ACC112 (cell line): ENCODE measurements around the gene STRIP1.

Experiments used
- H2AFZ ChIP-seq: fragments of 200-600 bp; sonication (generic); one replicate; pipeline ENCODE4 v1.6.0; 2017; ENCODE audit warnings: antibody characterized with exemption, low read length; ENCODE audit not compliant: unreplicated experiment
- H3K27ac ChIP-seq: fragments of 200-600 bp; sonication (generic); 2 replicates; pipeline ENCODE4 v1.5.1; 2014; ENCODE audit warnings: low read depth, mild to moderate bottlenecking, antibody characterized with exemption, low read length, moderate library complexity
- H3K27me3 ChIP-seq: fragments of 200-600 bp; sonication (generic); 2 replicates; pipeline ENCODE4 v1.6.1; 2014; ENCODE audit warnings: mild to moderate bottlenecking, antibody characterized with exemption, low read length, moderate library complexity, mixed read lengths; ENCODE audit not compliant: insufficient read depth
- H3K36me3 ChIP-seq: fragments of 200-600 bp; sonication (generic); 2 replicates; pipeline ENCODE4 v1.6.1; 2016; ENCODE audit warnings: mild to moderate bottlenecking, antibody characterized with exemption, low read length, moderate library complexity, mixed read lengths; ENCODE audit not compliant: insufficient read depth
- H3K4me1 ChIP-seq: fragments of 200-600 bp; sonication (generic); one replicate; pipeline ENCODE4 v1.6.1; 2016; ENCODE audit warnings: low read length, mixed read lengths; ENCODE audit not compliant: insufficient read depth, unreplicated experiment, control insufficient read depth
- H3K4me3 ChIP-seq: fragments of 200-600 bp; sonication (generic); 2 replicates; pipeline ENCODE4 v1.5.1; 2014; ENCODE audit warnings: mild to moderate bottlenecking, low read depth, low read length
- H3K79me2 ChIP-seq: fragments of 200-600 bp; sonication (generic); one replicate; pipeline ENCODE4 v1.6.0; 2016; ENCODE audit warnings: low read length; ENCODE audit not compliant: control insufficient read depth, unreplicated experiment, insufficient read depth

The STRIP1 gene

DNA sequence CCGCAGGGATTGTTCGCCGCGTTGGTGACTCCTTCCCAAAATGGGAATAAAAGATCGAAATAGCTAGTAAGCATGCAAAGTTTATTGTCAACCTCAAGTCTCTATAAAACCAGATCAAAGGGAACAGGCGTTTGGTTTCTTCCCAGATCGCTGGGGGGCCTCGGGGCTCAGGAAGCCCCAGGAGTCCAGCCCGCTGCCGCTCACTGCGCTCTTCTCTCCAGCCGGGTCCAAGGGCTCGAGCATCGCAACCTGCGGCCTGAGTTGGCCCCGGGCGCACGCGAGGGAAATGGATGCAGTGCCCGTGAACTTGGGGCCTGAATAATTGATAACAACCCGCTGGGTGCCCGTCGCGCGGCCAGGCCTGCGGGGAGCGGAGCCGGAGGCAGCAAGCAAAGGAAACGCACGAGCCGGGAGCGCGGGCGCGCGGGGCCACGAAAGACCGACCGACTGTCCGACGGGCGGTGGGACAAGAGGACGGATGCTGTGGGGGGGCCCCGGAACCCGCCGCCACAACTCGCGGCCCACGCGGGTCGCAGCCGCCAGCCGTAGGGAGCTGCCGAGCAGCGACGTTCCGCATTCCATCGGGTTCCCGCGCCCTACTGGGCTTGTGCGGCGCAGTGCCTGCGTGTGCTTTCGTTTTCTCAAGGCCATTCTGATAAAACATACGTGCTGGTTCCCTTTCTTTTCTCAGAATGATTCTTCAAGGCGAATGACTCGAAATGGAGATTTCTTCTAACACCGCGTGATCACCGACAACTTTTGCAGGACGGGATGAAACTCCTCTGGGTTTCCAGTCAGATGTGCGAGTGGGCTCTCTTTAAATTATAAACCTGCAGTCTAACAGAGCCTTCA is 50.0 kb downstream of the STRIP1 start:
- no peak overlapping the region for H3K27ac ChIP-seq
- no peaks in the 10 kb centered on the region for H3K36me3 ChIP-seq
- H2AFZ ChIP-seq, result peak overlapping the region; percentile 90
- H3K4me1 ChIP-seq, result no peaks in the 10 kb centered on the region
- H3K4me3 ChIP-seq, result peak overlapping the region; percentile 84
- H3K79me2 ChIP-seq, result no peaks in the 10 kb centered on the region
- peaks cover 27% of the 10 kb centered on the region for H3K27me3 ChIP-seq

GRCh38 chr1:110085671-110086070 is 51.2 kb downstream of the STRIP1 start:
- no peaks in the 10 kb centered on the region for H3K4me1 ChIP-seq
- no peak overlapping the region for H3K27ac ChIP-seq
- H3K27me3 ChIP-seq, result peaks cover 27% of the 10 kb centered on the region
- H3K79me2 ChIP-seq, result no peaks in the 10 kb centered on the region
- no peak overlapping the region for H2AFZ ChIP-seq
- H3K36me3 ChIP-seq, result no peaks in the 10 kb centered on the region
- no peak overlapping the region for H3K4me3 ChIP-seq

DNA sequence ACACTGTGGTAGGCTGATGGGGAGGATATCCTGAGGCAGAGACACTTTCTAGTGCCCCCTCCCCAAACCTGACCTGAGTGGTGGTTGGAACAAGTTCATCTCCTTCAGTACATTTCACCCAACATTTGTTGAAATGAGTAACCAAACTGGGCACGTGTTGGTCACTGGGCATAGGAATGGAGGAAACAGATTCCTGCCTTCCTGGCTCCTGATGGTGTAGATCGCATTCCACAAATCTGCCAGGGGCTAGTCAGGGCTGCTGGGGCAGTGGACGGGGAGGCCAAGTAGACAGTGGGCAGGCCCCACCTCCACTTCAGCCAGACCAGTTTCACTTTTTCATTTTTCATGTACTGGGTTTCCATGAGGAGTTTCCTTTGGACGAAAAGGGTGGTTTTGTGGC is 52.5 kb downstream of the STRIP1 start:
- Histone ChIP-seq H3K36me3 (no peaks in the 10 kb centered on the region), H3K4me3 (no peak overlapping the region), H3K4me1 (no peaks in the 10 kb centered on the region), H2AFZ (no peak overlapping the region), H3K79me2 (no peaks in the 10 kb centered on the region), H3K27me3 (peaks cover 27% of the 10 kb centered on the region), H3K27ac (no peak overlapping the region)

DNA sequence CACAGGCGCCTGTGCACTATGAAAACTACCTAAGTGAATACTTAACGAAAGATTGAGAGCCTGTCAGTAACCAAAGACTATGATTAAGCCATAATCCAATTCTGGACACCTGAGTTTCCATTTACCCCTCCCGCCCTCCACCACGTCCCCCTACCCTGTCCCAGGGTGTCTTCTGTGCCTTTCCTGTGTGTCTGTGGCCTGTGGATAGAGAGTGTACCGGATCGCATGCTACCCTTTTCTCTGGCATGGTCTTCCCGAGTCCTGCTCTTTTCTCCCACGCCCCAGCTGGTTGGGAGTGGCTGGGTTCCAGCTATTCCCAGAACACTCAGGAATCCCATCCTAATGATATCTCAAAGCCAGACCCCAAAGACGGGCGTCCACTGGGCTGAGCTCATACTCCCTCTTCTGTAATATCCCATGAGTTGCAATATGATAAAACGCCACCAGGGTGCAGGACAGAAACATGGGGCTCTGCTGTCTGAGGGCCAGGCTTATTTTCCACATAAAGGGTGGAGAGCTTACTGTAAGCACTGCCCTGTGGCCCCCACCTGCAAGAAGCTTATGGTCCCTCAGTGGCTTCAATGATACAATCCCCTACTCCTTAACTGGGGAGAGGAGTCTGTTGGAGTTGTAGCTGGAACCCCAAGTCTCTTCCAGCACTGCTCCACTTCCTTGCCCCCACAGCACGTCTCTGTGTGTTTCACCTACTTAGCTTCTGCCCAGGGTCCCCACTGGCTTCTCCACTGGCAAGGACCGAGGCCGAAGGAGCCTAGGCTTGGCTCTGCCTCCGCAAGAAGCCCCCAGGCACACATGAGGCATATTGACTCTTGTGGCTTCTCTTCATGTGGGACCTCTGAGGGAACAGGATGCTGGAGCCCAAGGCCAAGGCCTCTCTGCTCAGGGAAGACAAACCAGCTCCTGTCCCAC is 53.7 kb downstream of the STRIP1 start:
- Histone ChIP-seq H3K4me3 (no peak overlapping the region), H3K36me3 (no peaks in the 10 kb centered on the region), H3K27ac (no peak overlapping the region), H2AFZ (no peak overlapping the region), H3K27me3 (peaks cover 20% of the 10 kb centered on the region), H3K4me1 (no peaks in the 10 kb centered on the region), H3K79me2 (no peaks in the 10 kb centered on the region)

- Histone ChIP-seq H3K27ac (no peak overlapping the region), H3K4me3 (no peak overlapping the region), H3K79me2 (no peaks in the 10 kb centered on the region), H2AFZ (no peak overlapping the region), H3K27me3 (peaks cover 14% of the 10 kb centered on the region), H3K36me3 (no peaks in the 10 kb centered on the region), H3K4me1 (no peaks in the 10 kb centered on the region)
Measured at GRCh38 chr1:110088739-110089316, 54.4 kb downstream of the STRIP1 start.

DNA sequence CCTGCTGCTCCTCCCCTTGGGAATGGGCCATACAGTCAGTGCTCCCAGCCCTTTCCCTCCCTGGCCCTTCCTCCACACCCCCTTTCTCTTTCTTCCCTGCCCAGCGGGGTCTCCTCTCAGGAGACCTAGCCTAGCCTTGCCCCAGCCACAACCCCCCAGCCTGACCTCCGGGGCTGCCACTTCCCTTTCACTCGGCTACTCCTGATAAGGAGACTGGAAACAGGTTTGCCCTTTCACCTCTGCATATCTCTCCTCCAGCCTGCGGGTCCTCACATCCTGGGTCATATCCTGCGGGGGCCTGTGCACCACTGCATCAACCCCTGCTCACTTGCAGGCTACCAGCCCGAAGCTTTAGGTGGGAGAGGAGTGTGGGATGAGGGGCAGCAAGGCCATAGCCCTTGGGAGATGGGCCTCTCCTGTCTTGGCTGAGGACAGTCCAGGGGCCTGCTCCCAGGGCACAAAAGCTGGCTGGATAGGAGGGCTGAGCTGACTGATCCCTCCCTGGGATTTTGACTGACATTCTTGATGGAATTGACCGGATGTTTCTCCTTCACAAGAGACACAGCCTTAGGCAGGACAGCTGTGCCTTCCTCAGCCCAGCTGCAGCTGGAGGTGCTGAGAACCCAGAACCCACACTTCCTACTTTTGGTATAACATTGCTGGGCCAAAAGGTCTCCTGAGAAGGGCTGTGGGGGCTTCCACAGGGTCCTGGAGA is 55.3 kb downstream of the STRIP1 start:
- Histone ChIP-seq H3K27me3 (peaks cover 15% of the 10 kb centered on the region), H3K79me2 (no peaks in the 10 kb centered on the region), H3K4me1 (no peaks in the 10 kb centered on the region), H3K27ac (no peak overlapping the region), H3K36me3 (no peaks in the 10 kb centered on the region), H2AFZ (no peak overlapping the region), H3K4me3 (no peak overlapping the region)

DNA sequence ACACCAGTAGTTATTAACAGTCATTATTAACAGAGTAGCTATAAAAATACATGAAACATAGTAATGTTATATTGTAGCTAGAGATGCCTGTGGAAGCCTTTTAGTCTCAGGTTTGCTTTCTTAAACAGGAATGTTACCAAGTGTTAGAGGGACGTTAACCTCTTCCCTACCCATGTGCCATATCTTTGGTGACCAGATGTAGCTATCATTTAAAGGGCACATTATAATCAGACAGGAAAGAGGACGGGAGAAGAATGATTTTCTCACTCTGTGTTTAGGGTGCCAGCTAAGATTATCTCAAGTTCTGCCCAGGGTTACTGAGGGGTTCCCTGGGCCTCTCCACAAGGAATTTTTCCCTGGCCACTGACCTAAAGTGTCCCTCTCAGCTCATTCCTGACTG is 57.0 kb downstream of the STRIP1 start:
- no peak overlapping the region for H3K4me3 ChIP-seq
- H3K27ac ChIP-seq, result no peak overlapping the region
- H3K4me1 ChIP-seq, result no peaks in the 10 kb centered on the region
- H3K27me3 ChIP-seq, result peaks cover 12% of the 10 kb centered on the region
- H3K79me2 ChIP-seq, result no peaks in the 10 kb centered on the region
- H3K36me3 ChIP-seq, result no peaks in the 10 kb centered on the region
- H2AFZ ChIP-seq, result no peak overlapping the region

- no peaks in the 10 kb centered on the region for H3K4me1 ChIP-seq
- no peaks in the 10 kb centered on the region for H3K36me3 ChIP-seq
- no peak overlapping the region for H3K4me3 ChIP-seq
- H3K27me3 ChIP-seq, result peaks cover 12% of the 10 kb centered on the region
- no peaks in the 10 kb centered on the region for H3K79me2 ChIP-seq
- no peak overlapping the region for H3K27ac ChIP-seq
- H2AFZ ChIP-seq, result no peak overlapping the region
Measured at GRCh38 chr1:110091791-110092190, 57.4 kb downstream of the STRIP1 start.

DNA sequence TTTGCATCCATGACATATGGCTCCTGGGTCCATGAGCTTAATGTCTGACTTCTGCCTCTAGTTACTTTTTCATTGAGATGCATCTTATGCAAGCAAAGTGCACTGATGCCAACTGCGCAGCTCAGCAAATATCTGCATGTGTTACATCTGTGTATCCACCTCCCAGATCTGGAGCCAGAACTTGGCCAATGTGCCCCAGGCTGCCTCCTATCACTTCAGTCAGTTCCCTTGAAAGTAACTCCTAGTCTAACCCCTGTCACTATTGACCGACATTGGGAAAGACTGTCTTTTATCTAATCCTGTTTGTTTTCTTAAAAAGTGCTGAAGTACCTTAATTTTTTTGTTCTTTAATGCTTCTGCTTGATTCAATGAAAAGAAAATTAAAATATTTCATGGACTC is 58.6 kb downstream of the STRIP1 start:
- no peak overlapping the region for H3K4me3 ChIP-seq
- H3K27me3 ChIP-seq, result peaks cover 12% of the 10 kb centered on the region
- no peaks in the 10 kb centered on the region for H3K36me3 ChIP-seq
- no peak overlapping the region for H2AFZ ChIP-seq
- no peaks in the 10 kb centered on the region for H3K4me1 ChIP-seq
- H3K27ac ChIP-seq, result no peak overlapping the region
- H3K79me2 ChIP-seq, result no peaks in the 10 kb centered on the region

DNA sequence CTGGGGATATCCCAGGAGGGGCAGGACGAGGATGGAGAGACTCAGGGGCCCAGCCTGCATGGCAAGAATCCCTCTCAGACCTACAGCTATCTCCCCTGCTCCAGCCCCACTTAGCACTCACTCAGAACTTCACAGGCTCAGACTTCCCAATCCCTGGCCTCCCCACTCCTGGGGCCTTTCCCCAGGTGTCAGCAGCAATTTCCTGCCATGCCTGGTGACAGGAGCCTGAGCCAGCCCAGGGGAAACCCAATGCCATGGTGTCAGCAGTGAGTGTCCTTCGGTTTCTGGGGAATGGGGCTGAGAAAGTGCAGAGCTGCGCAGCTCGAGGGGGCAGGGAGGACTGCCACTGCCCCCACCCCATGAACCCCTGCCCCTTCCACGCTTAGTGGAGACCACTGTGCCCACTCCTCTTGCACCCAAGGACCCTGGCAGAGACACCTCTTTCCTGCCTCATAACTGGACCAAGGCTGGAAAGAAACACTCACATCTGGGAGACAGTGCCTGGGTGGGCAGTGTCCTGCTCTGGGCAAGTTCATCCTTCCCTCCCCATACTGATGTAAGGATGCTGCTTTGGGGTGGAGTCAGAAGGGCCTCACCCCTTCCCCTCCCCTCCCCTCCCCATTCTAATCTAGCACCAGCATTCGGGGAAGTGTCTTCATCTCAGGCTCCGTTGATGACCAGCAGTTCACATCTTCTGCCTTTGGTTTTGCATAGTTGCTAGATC is 60.7 kb downstream of the STRIP1 start:
- no peak overlapping the region for H3K27ac ChIP-seq
- no peaks in the 10 kb centered on the region for H3K79me2 ChIP-seq
- no peaks in the 10 kb centered on the region for H3K36me3 ChIP-seq
- H2AFZ ChIP-seq, result no peak overlapping the region
- no peak overlapping the region for H3K4me3 ChIP-seq
- H3K27me3 ChIP-seq, result peaks cover 12% of the 10 kb centered on the region
- H3K4me1 ChIP-seq, result no peaks in the 10 kb centered on the region
